ENCODE measurements around the gene SLC13A2.
"Not testable (repeated sequence)": the region's sequence is repeated elsewhere in the genome, so short reads cannot be mapped to it uniquely, and the experiment has no call there.

Gene SLC13A2, protein sequence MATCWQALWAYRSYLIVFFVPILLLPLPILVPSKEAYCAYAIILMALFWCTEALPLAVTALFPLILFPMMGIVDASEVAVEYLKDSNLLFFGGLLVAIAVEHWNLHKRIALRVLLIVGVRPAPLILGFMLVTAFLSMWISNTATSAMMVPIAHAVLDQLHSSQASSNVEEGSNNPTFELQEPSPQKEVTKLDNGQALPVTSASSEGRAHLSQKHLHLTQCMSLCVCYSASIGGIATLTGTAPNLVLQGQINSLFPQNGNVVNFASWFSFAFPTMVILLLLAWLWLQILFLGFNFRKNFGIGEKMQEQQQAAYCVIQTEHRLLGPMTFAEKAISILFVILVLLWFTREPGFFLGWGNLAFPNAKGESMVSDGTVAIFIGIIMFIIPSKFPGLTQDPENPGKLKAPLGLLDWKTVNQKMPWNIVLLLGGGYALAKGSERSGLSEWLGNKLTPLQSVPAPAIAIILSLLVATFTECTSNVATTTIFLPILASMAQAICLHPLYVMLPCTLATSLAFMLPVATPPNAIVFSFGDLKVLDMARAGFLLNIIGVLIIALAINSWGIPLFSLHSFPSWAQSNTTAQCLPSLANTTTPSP

DNA sequence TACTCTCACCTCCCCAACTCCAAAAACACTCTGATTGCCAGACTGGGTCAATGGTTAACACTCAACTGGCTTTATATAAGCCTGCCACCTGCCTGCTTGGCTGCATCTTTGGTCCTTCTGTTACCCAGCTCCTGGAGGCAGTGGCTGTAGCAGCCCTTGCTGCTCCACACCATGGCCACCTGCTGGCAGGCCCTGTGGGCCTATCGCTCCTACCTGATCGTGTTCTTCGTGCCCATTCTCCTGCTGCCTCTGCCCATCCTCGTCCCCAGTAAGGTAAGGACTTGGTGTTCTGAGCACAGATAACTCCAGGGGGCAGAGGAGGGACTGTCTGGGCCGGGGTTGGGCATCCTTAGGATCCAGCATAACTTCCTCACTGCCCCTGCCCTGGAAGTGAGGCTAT is at the start of gene SLC13A2:
SLC13A2 (plus strand) TSS at position 103 of the 400 bp plus-strand sequence; CDS start at position 172, 69 bp downstream.
- DNase-seq, result no peak

GRCh38 chr17:28425206-28425605 is 48.2 kb upstream of the SLC13A2 start:
- no peak for DNase-seq

GRCh38 chr17:28426081-28426519 is 47.3 kb upstream of the SLC13A2 start:
- no peak for DNase-seq

GRCh38 chr17:28427371-28427770 is 46.1 kb upstream of the SLC13A2 start:
- DNase-seq, result no peak

- not testable (repeated sequence) for DNase-seq
These were observed 45.5 kb upstream of the SLC13A2 start for GRCh38 chr17:28427982-28428381.

DNA sequence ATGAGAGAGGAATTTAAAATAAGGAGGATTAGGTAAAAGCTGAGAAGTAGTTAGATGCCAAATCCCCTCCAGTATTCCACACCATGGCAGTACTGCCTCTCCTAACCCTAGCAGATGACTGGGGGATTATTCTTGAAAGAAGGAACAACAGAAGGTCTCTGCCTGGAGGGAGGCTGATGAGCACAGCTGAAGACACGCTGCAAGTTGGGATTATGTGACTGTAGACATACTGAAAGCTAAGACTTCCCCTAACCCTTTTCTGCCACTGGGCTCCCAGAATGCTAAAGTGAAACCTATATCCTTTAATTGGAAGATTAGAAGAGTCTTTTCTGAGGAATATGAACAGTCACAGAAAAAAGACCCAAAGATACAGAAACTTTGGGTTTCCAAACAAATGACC is 39.7 kb upstream of the SLC13A2 start:
- DNase-seq, result no peak

GRCh38 chr17:28434326-28434725 is 39.1 kb upstream of the SLC13A2 start:
- not testable (repeated sequence) for DNase-seq

DNA sequence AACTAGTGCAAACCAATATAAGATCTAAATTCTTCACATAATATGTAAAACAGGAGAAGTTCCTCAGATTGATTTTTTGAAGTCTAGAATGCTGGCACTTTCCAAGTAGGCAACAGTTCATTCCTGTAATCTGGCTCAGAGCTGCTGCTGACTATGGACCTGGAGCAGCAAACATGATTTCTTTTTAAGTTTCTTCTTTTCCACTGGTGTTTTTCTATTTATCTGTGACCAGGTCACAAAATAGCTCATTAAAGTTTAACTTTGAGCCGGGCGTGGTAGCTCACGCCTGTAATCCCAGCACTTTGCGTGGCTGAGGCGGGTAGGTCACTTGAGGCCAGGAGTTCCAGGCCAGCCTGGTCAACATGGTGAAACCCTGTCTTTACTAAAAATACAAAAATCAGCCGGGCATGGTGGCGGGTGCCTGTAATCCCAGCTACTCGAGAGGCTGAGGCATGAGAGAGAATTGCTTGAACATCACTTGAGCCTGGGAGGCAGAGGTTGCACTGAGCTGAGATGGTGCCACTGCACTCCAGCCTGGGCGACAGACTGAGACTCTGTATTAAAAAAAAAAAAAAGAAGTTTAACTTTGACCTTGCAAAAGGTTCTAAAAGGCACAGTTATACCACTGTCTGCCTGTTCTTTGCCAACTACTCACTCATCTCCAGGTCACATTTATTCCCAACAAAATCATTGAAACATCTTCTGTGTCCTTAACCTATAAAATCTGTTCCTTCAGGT is 29.4 kb upstream of the SLC13A2 start:
- no peak for DNase-seq

- no peak for DNase-seq
These were observed 26.6 kb upstream of the SLC13A2 start for GRCh38 chr17:28446716-28447395.

GRCh38 chr17:28447396-28447760 is 26.1 kb upstream of the SLC13A2 start:
- no peak for DNase-seq

DNA sequence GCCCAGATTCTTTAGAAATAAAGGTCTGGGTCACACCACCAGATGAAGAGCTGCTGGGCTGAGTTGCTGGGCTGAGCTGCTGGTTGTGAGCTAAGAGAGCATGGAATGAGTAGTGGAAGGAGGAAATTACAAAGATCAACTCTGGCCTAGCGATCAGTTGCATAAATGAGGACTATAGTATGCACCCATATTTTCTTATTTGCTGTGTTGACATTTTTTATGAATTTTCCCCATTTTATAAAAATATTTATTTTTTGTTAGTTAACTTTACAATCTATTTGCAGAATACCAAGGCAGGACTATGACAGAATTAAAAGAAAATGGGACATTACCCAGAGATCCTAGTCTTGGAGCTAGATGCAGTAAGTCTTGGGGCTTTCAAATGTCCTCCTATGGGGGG is 23.6 kb upstream of the SLC13A2 start:
- no peak for DNase-seq

DNA sequence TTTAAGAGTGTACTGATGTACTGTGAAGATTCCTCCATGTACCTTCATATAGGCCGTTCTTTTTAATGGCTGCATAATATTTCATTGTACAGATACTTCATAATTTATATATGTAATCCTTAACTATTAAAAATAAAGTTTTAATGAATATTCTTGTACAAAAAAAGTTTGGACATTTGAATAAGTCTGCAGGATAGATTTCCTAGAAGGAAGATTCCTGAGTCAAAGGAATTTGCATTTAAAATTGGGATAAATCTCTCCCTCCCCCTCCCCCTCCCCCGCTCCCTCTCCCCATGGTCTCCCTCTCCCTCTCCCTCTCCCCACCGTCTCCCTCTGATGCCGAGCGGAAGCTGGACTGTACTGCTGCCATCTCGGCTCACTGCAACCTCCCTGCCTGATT is 15.6 kb upstream of the SLC13A2 start:
- DNase-seq, result no peak

- not testable (repeated sequence) for DNase-seq
These were observed 14.6 kb upstream of the SLC13A2 start for GRCh38 chr17:28458881-28459280.

- no peak for DNase-seq
These were observed 12.5 kb upstream of the SLC13A2 start for GRCh38 chr17:28460901-28461300.

DNA sequence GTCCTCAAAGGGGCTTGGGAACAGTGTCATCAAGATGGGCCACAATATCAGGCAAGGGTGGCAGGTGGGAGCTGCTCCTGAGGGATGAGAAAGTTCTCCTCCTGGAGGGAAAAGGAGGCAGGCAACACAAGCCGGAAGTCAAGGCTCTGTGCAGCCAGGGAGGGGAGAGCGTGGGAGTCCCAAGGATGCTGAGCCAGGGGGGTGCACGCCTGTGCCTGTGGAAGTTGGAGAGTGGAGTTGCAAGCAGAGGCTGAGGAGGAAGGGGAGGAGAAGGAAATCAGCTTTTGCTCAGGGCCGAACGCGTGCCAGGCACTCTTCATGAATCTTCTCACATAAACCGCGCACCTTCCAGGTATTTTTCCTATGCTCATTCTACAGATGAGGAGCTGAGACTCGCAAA is 7.4 kb upstream of the SLC13A2 start:
- no peak for DNase-seq

- no peak for DNase-seq
These were observed 6.9 kb upstream of the SLC13A2 start for GRCh38 chr17:28466521-28467048.

DNA sequence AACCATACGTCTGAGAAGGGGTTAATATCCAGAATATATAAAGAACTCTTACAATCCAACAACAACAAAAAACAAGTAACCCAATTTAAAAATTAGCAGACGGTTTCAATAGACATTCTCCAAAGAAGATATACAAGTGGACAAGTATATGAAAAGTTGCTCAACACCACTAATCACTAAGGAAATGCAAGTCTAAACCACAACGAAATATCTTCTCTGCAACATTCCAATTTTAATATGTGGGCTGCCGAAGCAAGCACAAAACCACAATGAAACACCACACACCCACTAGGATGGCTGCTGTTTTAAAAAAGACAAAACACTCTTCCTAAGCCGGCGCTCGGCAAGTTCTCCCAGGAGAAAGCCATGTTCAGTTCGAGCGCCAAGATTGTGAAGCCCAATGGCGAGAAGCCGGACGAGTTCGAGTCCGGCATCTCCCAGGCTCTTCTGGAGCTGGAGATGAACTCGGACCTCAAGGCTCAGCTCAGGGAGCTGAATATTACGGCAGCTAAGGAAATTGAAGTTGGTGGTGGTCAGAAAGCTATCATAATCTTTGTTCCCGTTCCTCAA is 5.9 kb upstream of the SLC13A2 start:
- DNase-seq, result no peak

- not testable (repeated sequence) for DNase-seq
These were observed 5.3 kb upstream of the SLC13A2 start for GRCh38 chr17:28468033-28468735.

DNA sequence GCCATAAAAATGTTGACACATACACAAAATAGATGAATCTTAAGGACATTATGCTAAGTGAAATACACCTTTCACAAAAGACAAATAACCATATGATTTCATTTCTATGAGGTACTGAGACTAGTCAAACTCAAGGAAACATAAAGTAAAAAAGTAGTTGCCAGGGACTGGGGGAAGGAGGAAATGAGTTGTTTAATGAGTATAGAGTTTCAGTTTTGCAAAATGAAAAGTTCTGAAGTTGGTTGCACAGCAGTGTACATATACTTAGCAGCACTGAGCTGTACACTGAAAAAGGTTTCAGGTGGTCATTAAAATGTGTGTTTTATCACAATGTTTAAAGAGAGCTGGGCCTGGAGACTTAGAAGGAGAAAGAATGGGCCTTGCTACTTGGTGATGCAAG is 4.7 kb upstream of the SLC13A2 start:
- DNase-seq, result no peak

- DNase-seq, result no peak
These were observed 4.1 kb upstream of the SLC13A2 start for GRCh38 chr17:28469376-28469775.

DNA sequence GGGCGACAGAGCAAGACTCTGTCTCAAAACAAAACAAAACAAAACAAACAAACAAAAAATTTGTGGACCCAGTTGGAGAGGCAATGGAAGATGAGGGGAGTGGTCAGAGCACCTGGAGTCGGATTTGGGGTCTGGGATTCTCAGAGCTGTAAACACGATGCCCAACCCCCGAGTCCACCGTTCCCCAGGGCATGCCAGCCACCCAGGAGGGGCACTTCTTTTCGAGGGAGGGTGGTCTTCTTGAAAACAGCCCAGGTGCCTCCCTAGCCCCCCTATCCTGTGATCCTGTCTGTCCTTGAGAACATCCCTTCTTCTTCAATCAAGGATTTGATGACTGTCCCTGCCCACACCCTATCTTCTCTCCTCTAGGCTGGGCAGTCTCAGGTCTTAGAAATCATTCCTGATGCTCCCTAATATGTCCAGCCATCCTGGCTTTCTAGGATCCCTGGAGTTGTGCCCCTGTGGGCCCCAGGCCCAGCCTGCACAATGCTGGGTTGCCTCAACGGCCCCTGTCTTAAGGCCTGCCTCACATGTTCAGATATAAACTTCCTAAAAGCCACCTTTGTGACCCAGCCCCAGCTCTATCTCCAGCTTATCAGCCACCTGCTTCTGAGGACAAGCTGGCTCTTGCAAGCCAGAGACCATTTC is 3.1 kb upstream of the SLC13A2 start:
- no peak for DNase-seq

All from stimulated activated naive CD4-positive, alpha-beta T cell treated with Interleukin-2 at 50 U/mL for 16 hours (primary cell).